ENCODE data around the gene SCFD2. TPM values are rescaled to one million over a fixed set of nuclear protein-coding genes. Genes with fewer than 3 reads are reported as not detected.
"Not testable (repeated sequence)": the region's sequence is repeated elsewhere in the genome, so short reads cannot be mapped to it uniquely, and the experiment has no call there.

The SCFD2 gene
- total and polyA plus RNA-seq, 5 donors from 2014 or later, result 15.0 to 23.9 (median 16.3) TPM

GRCh38 chr4:53151489-53151788, 214.4 kb downstream of the SCFD2 start:
- no peaks in the 10 kb centered on the region for H3K9me3 ChIP-seq (ENCODE audit: control insufficient read depth in 2 of 2, low read length in 2 of 2)
- peaks cover 0 to 7% (median 0%) of the 10 kb centered on the region in 7 donors for H3K9me3 Mint-ChIP-seq
- H3K36me3 Mint-ChIP-seq, result peaks cover 16% of the 10 kb centered on the region
- H3K27me3 Mint-ChIP-seq, result no peaks in the 10 kb centered on the region
- no peaks in the 10 kb centered on the region for H3K4me1 ChIP-seq (ENCODE audit: control insufficient read depth, insufficient read depth, low read length, poor library complexity, severe bottlenecking)
- H3K4me1 Mint-ChIP-seq, result peaks cover 0 to 3% (median 0%) of the 10 kb centered on the region in 4 donors
- H3K4me3 ChIP-seq (ENCODE audit: low read depth, low read length), result no peak overlapping the region
- no peak overlapping the region for H3K4me3 Mint-ChIP-seq
- H3K27ac ChIP-seq (ENCODE audit: insufficient read depth, low read length, poor library complexity, severe bottlenecking), result no peak overlapping the region
- no peaks in the 10 kb centered on the region for H3K27me3 ChIP-seq (ENCODE audit: control insufficient read depth, insufficient read depth, low read length)
- DNase-seq (no peak), ATAC-seq (ENCODE audit: low read depth in 2 of 2) (no peak)
- H3K36me3 ChIP-seq (ENCODE audit: control insufficient read depth, insufficient read depth, low read length), result no peaks in the 10 kb centered on the region
- H3K27ac Mint-ChIP-seq, result no peak overlapping the region

GRCh38 chr4:53150631-53151488, 215.0 kb downstream of the SCFD2 start:
- H3K27ac Mint-ChIP-seq, result no peak overlapping the region
- no peak overlapping the region for H3K4me3 Mint-ChIP-seq
- Histone ChIP-seq H3K27me3 (ENCODE audit: control insufficient read depth, insufficient read depth, low read length) (no peaks in the 10 kb centered on the region), H3K4me1 (ENCODE audit: control insufficient read depth, insufficient read depth, low read length, poor library complexity, severe bottlenecking) (no peaks in the 10 kb centered on the region), H3K27ac (ENCODE audit: insufficient read depth, low read length, poor library complexity, severe bottlenecking) (no peak overlapping the region), H3K36me3 (ENCODE audit: control insufficient read depth, insufficient read depth, low read length) (no peaks in the 10 kb centered on the region), H3K4me3 (ENCODE audit: low read depth, low read length) (no peak overlapping the region), H3K9me3 (ENCODE audit: control insufficient read depth in 2 of 2, low read length in 2 of 2) (no peaks in the 10 kb centered on the region)
- no peaks in the 10 kb centered on the region for H3K27me3 Mint-ChIP-seq
- H3K36me3 Mint-ChIP-seq, result peaks cover 16% of the 10 kb centered on the region
- H3K4me1 Mint-ChIP-seq, result peaks cover 0 to 3% (median 0%) of the 10 kb centered on the region in 4 donors
- ATAC-seq (ENCODE audit: low read depth in 2 of 2) (no peak), DNase-seq (peak in 1 of 3 donors; percentile 28)
- peaks cover 0 to 7% (median 0%) of the 10 kb centered on the region in 7 donors for H3K9me3 Mint-ChIP-seq

GRCh38 chr4:53147711-53148110, 218.2 kb downstream of the SCFD2 start:
- DNase-seq, result no peak
- Mint-ChIP-seq H3K36me3 (peaks cover 25% of the 10 kb centered on the region), H3K27me3 (no peaks in the 10 kb centered on the region), H3K4me3 (no peak overlapping the region), H3K27ac (no peak overlapping the region), H3K9me3 (no peaks in the 10 kb centered on the region), H3K4me1 (peaks cover 0 to 3% (median 0%) of the 10 kb centered on the region in 4 donors)
- Histone ChIP-seq H3K4me1 (ENCODE audit: control insufficient read depth, insufficient read depth, low read length, poor library complexity, severe bottlenecking) (no peaks in the 10 kb centered on the region), H3K27me3 (ENCODE audit: control insufficient read depth, insufficient read depth, low read length) (no peaks in the 10 kb centered on the region), H3K27ac (ENCODE audit: insufficient read depth, low read length, poor library complexity, severe bottlenecking) (no peak overlapping the region), H3K4me3 (ENCODE audit: low read depth, low read length) (no peak overlapping the region), H3K36me3 (ENCODE audit: control insufficient read depth, insufficient read depth, low read length) (peaks cover 11% of the 10 kb centered on the region), H3K9me3 (ENCODE audit: control insufficient read depth in 2 of 2, low read length in 2 of 2) (no peaks in the 10 kb centered on the region)
- no peak for ATAC-seq (ENCODE audit: low read depth in 2 of 2)

- no peaks in the 10 kb centered on the region for H3K27me3 ChIP-seq (ENCODE audit: control insufficient read depth, insufficient read depth, low read length)
- H3K27ac ChIP-seq (ENCODE audit: insufficient read depth, low read length, poor library complexity, severe bottlenecking), result no peak overlapping the region
- no peak overlapping the region for H3K4me3 Mint-ChIP-seq
- H3K36me3 Mint-ChIP-seq, result peaks cover 25% of the 10 kb centered on the region
- H3K4me3 ChIP-seq (ENCODE audit: low read depth, low read length), result no peak overlapping the region
- peaks cover 0 to 3% (median 0%) of the 10 kb centered on the region in 4 donors for H3K4me1 Mint-ChIP-seq
- H3K9me3 ChIP-seq (ENCODE audit: control insufficient read depth in 2 of 2, low read length in 2 of 2), result no peaks in the 10 kb centered on the region
- no peak overlapping the region for H3K27ac Mint-ChIP-seq
- peaks cover 11% of the 10 kb centered on the region for H3K36me3 ChIP-seq (ENCODE audit: control insufficient read depth, insufficient read depth, low read length)
- DNase-seq, result no peak
- no peaks in the 10 kb centered on the region for H3K27me3 Mint-ChIP-seq
- no peak for ATAC-seq (ENCODE audit: low read depth in 2 of 2)
- H3K9me3 Mint-ChIP-seq, result no peaks in the 10 kb centered on the region
- no peaks in the 10 kb centered on the region for H3K4me1 ChIP-seq (ENCODE audit: control insufficient read depth, insufficient read depth, low read length, poor library complexity, severe bottlenecking)
Measured at GRCh38 chr4:53147197-53147596, 218.7 kb downstream of the SCFD2 start.

- Mint-ChIP-seq H3K36me3 (peaks cover 33% of the 10 kb centered on the region), H3K4me3 (no peak overlapping the region), H3K9me3 (peaks cover 0 to 3% (median 0%) of the 10 kb centered on the region in 7 donors), H3K27me3 (no peaks in the 10 kb centered on the region), H3K27ac (peak overlapping the region in 1 of 3 donors; percentile 72), H3K4me1 (peaks cover 0 to 6% (median 3%) of the 10 kb centered on the region in 4 donors)
- ATAC-seq (ENCODE audit: low read depth in 2 of 2) (no peak), DNase-seq (no peak)
- peaks cover 11% of the 10 kb centered on the region for H3K36me3 ChIP-seq (ENCODE audit: control insufficient read depth, insufficient read depth, low read length)
- H3K9me3 ChIP-seq (ENCODE audit: control insufficient read depth in 2 of 2, low read length in 2 of 2), result no peaks in the 10 kb centered on the region
- no peak overlapping the region for H3K4me3 ChIP-seq (ENCODE audit: low read depth, low read length)
- H3K27me3 ChIP-seq (ENCODE audit: control insufficient read depth, insufficient read depth, low read length), result no peaks in the 10 kb centered on the region
- no peak overlapping the region for H3K27ac ChIP-seq (ENCODE audit: insufficient read depth, low read length, poor library complexity, severe bottlenecking)
- H3K4me1 ChIP-seq (ENCODE audit: control insufficient read depth, insufficient read depth, low read length, poor library complexity, severe bottlenecking), result no peaks in the 10 kb centered on the region
Measured at GRCh38 chr4:53141308-53141707, 224.6 kb downstream of the SCFD2 start.

GRCh38 chr4:53139256-53139655, 226.6 kb downstream of the SCFD2 start:
- H3K27ac Mint-ChIP-seq; ATAC-seq (ENCODE audit: low read depth in 2 of 2); H3K4me3 ChIP-seq (ENCODE audit: low read depth, low read length); H3K27me3 Mint-ChIP-seq; H3K4me1 ChIP-seq (ENCODE audit: control insufficient read depth, insufficient read depth, low read length, poor library complexity, severe bottlenecking); H3K27me3 ChIP-seq (ENCODE audit: control insufficient read depth, insufficient read depth, low read length); DNase-seq; H3K4me1 Mint-ChIP-seq; H3K36me3 ChIP-seq (ENCODE audit: control insufficient read depth, insufficient read depth, low read length); H3K9me3 ChIP-seq (ENCODE audit: control insufficient read depth in 2 of 2, low read length in 2 of 2); H3K4me3 Mint-ChIP-seq; H3K27ac ChIP-seq (ENCODE audit: insufficient read depth, low read length, poor library complexity, severe bottlenecking); H3K9me3 Mint-ChIP-seq: not testable (repeated sequence)
- H3K36me3 Mint-ChIP-seq, result peaks cover 25% of the 10 kb centered on the region

- Histone ChIP-seq H3K27me3 (ENCODE audit: control insufficient read depth, insufficient read depth, low read length) (no peaks in the 10 kb centered on the region), H3K27ac (ENCODE audit: insufficient read depth, low read length, poor library complexity, severe bottlenecking) (no peak overlapping the region), H3K4me3 (ENCODE audit: low read depth, low read length) (no peak overlapping the region), H3K4me1 (ENCODE audit: control insufficient read depth, insufficient read depth, low read length, poor library complexity, severe bottlenecking) (no peaks in the 10 kb centered on the region), H3K36me3 (ENCODE audit: control insufficient read depth, insufficient read depth, low read length) (no peaks in the 10 kb centered on the region), H3K9me3 (ENCODE audit: control insufficient read depth in 2 of 2, low read length in 2 of 2) (no peaks in the 10 kb centered on the region)
- H3K27ac Mint-ChIP-seq, result no peak overlapping the region
- H3K4me3 Mint-ChIP-seq, result no peak overlapping the region
- peaks cover 27% of the 10 kb centered on the region for H3K36me3 Mint-ChIP-seq
- H3K9me3 Mint-ChIP-seq, result peaks cover 0 to 3% (median 0%) of the 10 kb centered on the region in 7 donors
- peaks cover 0 to 8% (median 3%) of the 10 kb centered on the region in 4 donors for H3K4me1 Mint-ChIP-seq
- DNase-seq (no peak), ATAC-seq (ENCODE audit: low read depth in 2 of 2) (no peak)
- no peaks in the 10 kb centered on the region for H3K27me3 Mint-ChIP-seq
Measured at GRCh38 chr4:53137468-53137867, 228.4 kb downstream of the SCFD2 start.

- Histone ChIP-seq H3K27me3 (ENCODE audit: control insufficient read depth, insufficient read depth, low read length) (no peaks in the 10 kb centered on the region), H3K9me3 (ENCODE audit: control insufficient read depth in 2 of 2, low read length in 2 of 2) (no peaks in the 10 kb centered on the region), H3K27ac (ENCODE audit: insufficient read depth, low read length, poor library complexity, severe bottlenecking) (no peak overlapping the region), H3K36me3 (ENCODE audit: control insufficient read depth, insufficient read depth, low read length) (no peaks in the 10 kb centered on the region), H3K4me1 (ENCODE audit: control insufficient read depth, insufficient read depth, low read length, poor library complexity, severe bottlenecking) (no peaks in the 10 kb centered on the region), H3K4me3 (ENCODE audit: low read depth, low read length) (no peak overlapping the region)
- H3K9me3 Mint-ChIP-seq, result peaks cover 0 to 3% (median 0%) of the 10 kb centered on the region in 7 donors
- DNase-seq (no peak), ATAC-seq (ENCODE audit: low read depth in 2 of 2) (no peak)
- H3K36me3 Mint-ChIP-seq, result peaks cover 27% of the 10 kb centered on the region
- H3K4me1 Mint-ChIP-seq, result peaks cover 0 to 10% (median 3%) of the 10 kb centered on the region in 4 donors
- H3K27ac Mint-ChIP-seq, result no peak overlapping the region
- H3K4me3 Mint-ChIP-seq, result no peak overlapping the region
- no peaks in the 10 kb centered on the region for H3K27me3 Mint-ChIP-seq
Measured at GRCh38 chr4:53136954-53137353, 228.9 kb downstream of the SCFD2 start.

Data from CD4-positive, CD25-positive, alpha-beta regulatory T cell (primary cell).